HL-60 (cell line): ENCODE results near the gene SUN3.

Experiments used
- DNase-seq, 2 experiments: peaks; one replicate each; pipeline ENCODE4 v3.0.0-alpha.2; 2010 to 2020; ENCODE audit warnings: low read depth in 1 of 2, low spot score in 1 of 2
- H3K27ac ChIP-seq: fragments of 250-450 bp; sonication (Bioruptor Pico); replicated peaks from 2 replicates; pipeline ENCODE4 v1.5.1; 2020; ENCODE audit warnings: mild to moderate bottlenecking, moderate library complexity
- H3K27me3 ChIP-seq: fragments of 250-450 bp; sonication (Bioruptor Pico); 2 replicates; pipeline ENCODE4 v1.5.1; 2021; ENCODE audit warnings: mild to moderate bottlenecking, moderate library complexity; ENCODE audit not compliant: insufficient read depth, poor library complexity, severe bottlenecking
- H3K4me3 ChIP-seq: replicated peaks from 2 replicates; pipeline ENCODE4 v1.5.1; 2011; ENCODE audit warnings: mild to moderate bottlenecking, control low read depth, low read length; ENCODE audit not compliant: insufficient read depth
- CTCF ChIP-seq: IDR thresholded peaks from one replicate; pipeline ENCODE4 v1.5.1; 2011; ENCODE audit warnings: low read length, control low read depth, inconsistent platforms; ENCODE audit not compliant: insufficient read depth
- GABPA ChIP-seq: IDR thresholded peaks from 2 replicates; pipeline ENCODE4 v1.6.1; 2012; ENCODE audit warnings: low read depth
- POLR2AphosphoS5 ChIP-seq: IDR thresholded peaks from 2 replicates; pipeline ENCODE4 v1.6.1; 2012; ENCODE audit warnings: low read depth
- REST ChIP-seq: IDR thresholded peaks from 2 replicates; pipeline ENCODE4 v1.6.1; 2012; ENCODE audit warnings: low read depth; ENCODE audit not compliant: insufficient replicate concordance
- SPI1 ChIP-seq: IDR thresholded peaks from 2 replicates; pipeline ENCODE4 v1.6.1; 2012; ENCODE audit warnings: low read depth, mild to moderate bottlenecking, borderline replicate concordance

The SUN3 gene

GRCh38 chr7:47950714-47951113, 78.2 kb downstream of the SUN3 start:
- no peak for DNase-seq
- Histone ChIP-seq H3K27ac (no peak overlapping the region), H3K4me3 (no peak overlapping the region), H3K27me3 (no peaks in the 10 kb centered on the region)
- TF ChIP-seq POLR2AphosphoS5 = no peak
- TF ChIP-seq REST = no peak
- no peak for TF ChIP-seq GABPA
- TF ChIP-seq SPI1 = no peak
- no peak for TF ChIP-seq CTCF

- TF ChIP-seq REST (no peak), CTCF (no peak), SPI1 (no peak), POLR2AphosphoS5 (no peak), GABPA (no peak)
- no peak for DNase-seq
- Histone ChIP-seq H3K27me3 (no peaks in the 10 kb centered on the region), H3K4me3 (no peak overlapping the region), H3K27ac (no peak overlapping the region)
Measured at GRCh38 chr7:47949703-47950102, 79.2 kb downstream of the SUN3 start.

GRCh38 chr7:47948141-47948790, 80.6 kb downstream of the SUN3 start, which contains the start of gene PKD1L1:
Gene PKD1L1, minus strand, starts transcription at chr7:47948466. Its CDS starts 26 bp downstream, at chr7:47948440.
- no peaks in the 10 kb centered on the region for H3K27me3 ChIP-seq
- DNase-seq = no peak
- H3K4me3 ChIP-seq = no peak within 1 kb of the TSS
- H3K27ac ChIP-seq = no peak within 1 kb of the TSS
- TF ChIP-seq REST = no peak
- no peak for TF ChIP-seq CTCF
- no peak for TF ChIP-seq GABPA
- no peak for TF ChIP-seq POLR2AphosphoS5
- TF ChIP-seq SPI1 = no peak
